Activated CD4-positive, alpha-beta T cell treated with anti-CD3 and anti-CD28 coated beads, Interleukin-2, amount 10 ng/mL, durations not matched to agents 24 days and 14 days (primary cell): ENCODE data around the gene SMURF2. TPM values are rescaled to one million over a fixed set of nuclear protein-coding genes. Genes with fewer than 3 reads are reported as not detected.
A peak's percentile ranks its signal among the peaks of the same experiment; 100 is the strongest.
"Not testable (repeated sequence)": the region's sequence is repeated elsewhere in the genome, so short reads cannot be mapped to it uniquely, and the experiment has no call there.

Source experiments
- DNase-seq: peaks from one replicate; pipeline ENCODE4 v3.0.0; 2022
- H3K27ac Mint-ChIP-seq: one replicate; pipeline ENCODE4 v1.8.0; 2022; ENCODE audit warnings: mild to moderate bottlenecking, mixed read lengths
- H3K27me3 Mint-ChIP-seq: one replicate; pipeline ENCODE4 v1.8.0; 2022; ENCODE audit warnings: mixed read lengths
- H3K36me3 Mint-ChIP-seq: one replicate; pipeline ENCODE4 v1.8.0; 2022; ENCODE audit warnings: low read depth, mild to moderate bottlenecking, mixed read lengths
- H3K4me1 Mint-ChIP-seq: one replicate; pipeline ENCODE4 v1.8.0; 2021; ENCODE audit warnings: mixed read lengths
- H3K4me3 Mint-ChIP-seq: one replicate; pipeline ENCODE4 v1.8.0; 2022; ENCODE audit warnings: mild to moderate bottlenecking, moderate library complexity, mixed read lengths
- H3K9me3 Mint-ChIP-seq: one replicate; pipeline ENCODE4 v1.8.0; 2021; ENCODE audit warnings: mixed read lengths
- intact Hi-C: fragments of 100-400 bp; cut with micrococcal nuclease; formaldehyde crosslinking; loops from one replicate; pipeline ENCODE4 v1.15.1; 2023
- total RNA-seq: library from RNA; stranded (reverse); gene quantifications from 2 replicates; pipeline ENCODE4 v1.2.3, GENCODE V29; 2022

SMURF2 gene
- total RNA-seq, 1 donor from 2014 or later: 11.3 TPM

DNA sequence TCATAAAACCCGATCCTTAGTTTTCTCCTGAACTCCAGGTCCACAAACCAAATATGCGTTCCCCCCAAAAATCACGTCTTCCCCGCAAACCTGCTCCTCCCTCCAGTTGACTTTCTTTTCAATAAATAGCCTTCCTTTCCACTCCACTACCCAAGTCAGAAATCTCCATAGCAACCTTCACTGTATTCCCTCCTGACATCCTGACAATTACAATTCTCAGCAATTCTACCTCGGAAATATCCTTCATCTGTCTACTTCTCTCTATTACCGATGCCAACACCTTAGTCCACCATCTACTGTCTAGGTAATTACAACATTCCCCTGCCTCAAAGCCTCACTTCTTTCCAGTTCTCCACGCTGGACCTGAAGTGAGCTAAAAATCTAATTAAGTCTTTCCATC, 50.7 kb downstream of the SMURF2 start:
- no peak overlapping the region for H3K4me3 Mint-ChIP-seq
- H3K36me3 Mint-ChIP-seq: no peaks in the 10 kb centered on the region
- no peak overlapping the region for H3K27ac Mint-ChIP-seq
- peaks cover 3% of the 10 kb centered on the region for H3K9me3 Mint-ChIP-seq
- intact Hi-C loops: no loop called here
- peaks cover 19% of the 10 kb centered on the region for H3K4me1 Mint-ChIP-seq
- no peak for DNase-seq
- H3K27me3 Mint-ChIP-seq: no peaks in the 10 kb centered on the region

DNA sequence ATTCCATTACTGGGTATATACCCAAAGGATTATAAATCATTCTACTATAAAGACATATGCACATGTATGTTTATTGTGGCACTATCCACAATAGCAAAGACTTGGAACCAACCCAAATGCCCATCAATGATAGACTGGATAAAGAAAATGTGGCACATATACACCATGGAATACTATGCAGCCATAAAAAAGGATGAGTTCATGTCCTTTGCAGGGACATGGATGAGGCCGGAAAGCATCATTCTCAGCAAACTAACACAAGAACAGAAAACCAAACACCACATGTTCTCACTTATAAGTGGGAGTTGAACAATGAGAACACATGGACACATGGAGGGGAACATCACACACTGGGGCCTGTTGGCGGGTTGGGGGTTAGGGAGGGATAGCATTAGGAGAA, 51.9 kb downstream of the SMURF2 start:
- peaks cover 22% of the 10 kb centered on the region for H3K4me1 Mint-ChIP-seq
- DNase-seq, H3K36me3 Mint-ChIP-seq, H3K27ac Mint-ChIP-seq, H3K27me3 Mint-ChIP-seq, H3K9me3 Mint-ChIP-seq, H3K4me3 Mint-ChIP-seq, intact Hi-C loops: not testable (repeated sequence)

DNA sequence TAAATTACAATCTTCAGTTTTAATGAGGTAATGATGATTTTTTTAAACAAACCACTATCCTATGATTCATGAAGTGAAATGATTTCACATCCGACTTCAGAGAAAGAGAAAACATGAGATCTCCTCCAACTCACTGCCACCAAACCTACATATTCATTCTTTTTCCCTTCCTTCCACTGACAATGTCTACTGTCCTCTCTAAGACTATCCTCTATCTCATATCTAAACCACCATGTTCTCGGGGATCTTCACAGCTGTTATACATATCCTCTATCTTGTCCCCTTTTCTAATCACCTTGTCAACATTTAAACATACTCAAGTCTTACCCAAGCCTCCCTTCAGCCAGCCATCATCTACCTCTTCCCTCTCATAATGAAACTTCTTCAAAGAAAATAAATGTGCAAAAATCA, 53.5 kb downstream of the SMURF2 start:
- no peaks in the 10 kb centered on the region for H3K27me3 Mint-ChIP-seq
- intact Hi-C loops: loop anchor here (1.0 to 2.0 kb wide), 4 partner anchors 20 to 40 kb away; no protein-coding TSS in a partner anchor
- peak overlapping the region; percentile 78 for H3K27ac Mint-ChIP-seq
- DNase-seq: no peak
- H3K9me3 Mint-ChIP-seq: peaks cover 3% of the 10 kb centered on the region
- no peaks in the 10 kb centered on the region for H3K36me3 Mint-ChIP-seq
- peak overlapping the region; percentile 32 for H3K4me3 Mint-ChIP-seq
- peaks cover 22% of the 10 kb centered on the region for H3K4me1 Mint-ChIP-seq

DNA sequence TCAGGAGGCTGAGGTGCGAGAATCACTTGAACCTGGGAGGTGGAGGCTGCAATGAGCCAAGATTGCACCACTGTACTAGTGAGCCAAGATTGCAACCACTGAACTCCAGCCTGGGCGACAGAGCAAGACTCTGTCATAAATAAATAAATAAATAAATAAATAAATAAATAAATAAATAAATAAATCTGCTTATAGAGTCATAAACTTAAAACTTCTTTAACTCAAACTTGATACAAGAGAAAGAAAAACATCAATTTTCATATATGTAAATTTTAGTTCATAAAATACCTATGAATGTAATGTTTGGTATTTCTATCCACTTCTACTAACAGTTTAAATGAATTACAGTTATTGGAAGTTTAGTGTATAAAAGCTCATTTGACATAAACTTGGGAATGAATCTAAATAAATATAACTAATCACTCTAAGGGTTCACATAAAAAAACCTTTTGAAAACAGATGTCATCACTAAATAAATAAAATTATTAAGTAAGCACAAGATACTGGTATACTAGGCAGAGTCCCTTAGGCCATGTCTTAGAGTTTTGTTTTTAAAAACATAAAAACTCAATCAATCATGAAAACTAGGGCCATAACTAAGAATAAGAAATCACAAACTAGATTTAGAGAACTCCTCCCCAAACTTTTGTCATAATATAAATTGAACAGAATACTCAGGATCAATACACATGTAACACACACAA, 54.1 kb downstream of the SMURF2 start:
- intact Hi-C loops: loop anchor here (1.0 to 2.0 kb wide), 4 partner anchors 20 to 41 kb away; no protein-coding TSS in a partner anchor
- peak overlapping the region; percentile 32 for H3K4me3 Mint-ChIP-seq
- H3K27ac Mint-ChIP-seq: peak overlapping the region; percentile 78

DNA sequence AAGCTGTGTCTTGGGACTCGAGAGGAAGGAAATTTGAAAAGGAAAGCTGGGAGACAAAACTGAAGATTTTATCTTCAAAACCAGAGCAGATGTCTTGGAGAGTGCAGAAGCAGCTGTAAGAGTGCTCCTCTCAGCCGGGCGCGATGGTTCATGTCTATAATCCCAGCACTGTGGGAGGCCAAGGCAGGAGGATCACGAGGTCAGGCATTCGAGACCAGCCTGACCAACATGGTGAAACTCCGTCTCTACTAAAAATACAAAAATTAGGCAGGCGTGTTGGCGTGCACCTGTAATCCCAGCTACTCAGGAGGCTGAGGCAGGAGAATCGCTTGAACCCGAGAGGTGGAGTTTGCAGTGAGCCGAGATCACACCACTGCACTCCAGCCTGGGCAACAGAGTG, 57.6 kb downstream of the SMURF2 start:
- DNase-seq, H3K36me3 Mint-ChIP-seq, H3K9me3 Mint-ChIP-seq, H3K4me3 Mint-ChIP-seq, H3K27ac Mint-ChIP-seq, H3K27me3 Mint-ChIP-seq: not testable (repeated sequence)
- peaks cover 21% of the 10 kb centered on the region for H3K4me1 Mint-ChIP-seq
- intact Hi-C loops: loop anchor here (5.0 kb wide), 1 partner anchor 97 kb away; the partner anchor contains the start of genes CEP95 and DDX5

More for the DNA sequence above, 54.1 kb downstream of the SMURF2 start:
- H3K36me3 Mint-ChIP-seq: no peaks in the 10 kb centered on the region
- no peak for DNase-seq
- peaks cover 3% of the 10 kb centered on the region for H3K9me3 Mint-ChIP-seq
- no peaks in the 10 kb centered on the region for H3K27me3 Mint-ChIP-seq
- peaks cover 19% of the 10 kb centered on the region for H3K4me1 Mint-ChIP-seq

DNA sequence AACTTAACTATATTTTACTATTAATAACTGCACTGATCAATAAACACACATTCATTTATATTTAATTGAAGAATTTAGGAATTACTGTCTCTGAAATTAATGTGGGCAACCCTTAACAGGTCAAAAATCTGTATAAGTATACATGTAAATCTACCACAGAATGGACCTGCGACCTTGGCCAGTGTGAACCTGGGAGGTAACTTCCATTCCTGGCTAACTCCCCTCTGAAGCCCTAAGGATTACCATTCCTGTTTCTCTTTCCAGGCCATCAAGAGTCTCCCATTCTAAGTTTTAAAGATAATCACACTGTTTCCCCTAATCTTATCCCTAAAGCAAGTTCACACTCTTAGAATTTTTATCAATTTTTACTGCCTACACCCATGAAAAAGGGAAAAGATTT, 58.1 kb downstream of the SMURF2 start:
- H3K9me3 Mint-ChIP-seq: no peaks in the 10 kb centered on the region
- intact Hi-C loops: loop anchor here (2.0 to 5.0 kb wide), 2 partner anchors 97 to 183 kb away; partner anchors contain the start of genes CEP95 and DDX5
- no peak overlapping the region for H3K27ac Mint-ChIP-seq
- H3K27me3 Mint-ChIP-seq: no peaks in the 10 kb centered on the region
- H3K4me3 Mint-ChIP-seq: no peak overlapping the region
- peaks cover 23% of the 10 kb centered on the region for H3K4me1 Mint-ChIP-seq
- no peak for DNase-seq
- no peaks in the 10 kb centered on the region for H3K36me3 Mint-ChIP-seq

DNA sequence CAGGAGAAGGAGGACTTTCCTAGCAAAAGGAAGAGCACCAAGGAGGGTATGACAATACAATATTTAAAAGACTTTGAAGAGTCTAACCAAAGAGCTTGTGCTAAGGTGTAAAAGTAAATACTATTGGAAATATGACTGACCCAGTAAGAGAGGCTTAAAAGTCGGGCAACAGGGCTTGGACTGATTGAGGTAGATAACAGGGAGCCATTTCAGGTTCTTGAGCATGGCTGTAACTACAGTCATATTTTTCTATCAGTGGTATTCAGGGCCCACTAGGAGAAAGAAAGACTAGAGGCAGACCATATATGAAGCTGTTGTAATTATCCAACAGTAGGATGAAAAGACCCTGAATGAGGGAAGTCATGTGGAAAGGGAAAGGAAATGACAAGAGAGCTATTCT, 62.3 kb downstream of the SMURF2 start:
- no peaks in the 10 kb centered on the region for H3K27me3 Mint-ChIP-seq
- no peaks in the 10 kb centered on the region for H3K9me3 Mint-ChIP-seq
- no peak overlapping the region for H3K27ac Mint-ChIP-seq
- DNase-seq: no peak
- H3K36me3 Mint-ChIP-seq: peaks cover 10% of the 10 kb centered on the region
- peaks cover 21% of the 10 kb centered on the region for H3K4me1 Mint-ChIP-seq
- intact Hi-C loops: loop anchor here (5.0 kb wide), 1 partner anchor 93 kb away; the partner anchor contains the start of genes CEP95 and DDX5
- peak overlapping the region; percentile 73 for H3K4me3 Mint-ChIP-seq

DNA sequence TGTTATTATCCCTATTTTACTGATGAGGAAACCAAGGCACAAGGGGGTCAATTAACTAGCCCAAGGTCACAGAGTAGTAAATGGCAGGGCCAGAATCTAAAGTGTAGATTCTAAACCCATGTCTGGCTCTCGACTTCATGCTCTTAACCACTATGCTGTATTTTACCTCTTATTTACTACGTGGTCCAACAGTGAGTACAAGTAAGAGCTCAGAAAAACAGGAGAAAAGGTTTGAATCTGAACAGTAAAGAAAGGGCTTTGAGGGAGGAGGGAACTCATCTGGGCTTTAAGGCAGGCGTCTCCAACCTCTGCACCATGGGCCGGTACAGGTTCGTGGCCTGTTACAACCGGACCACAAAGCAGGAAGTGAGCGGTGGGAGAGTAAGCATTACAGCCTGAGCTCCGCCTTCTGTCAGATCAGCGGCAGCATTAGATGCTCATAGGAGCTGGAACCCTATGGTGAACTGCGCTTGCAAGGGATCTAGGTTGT, 62.9 kb downstream of the SMURF2 start:
- H3K4me1 Mint-ChIP-seq: peaks cover 20% of the 10 kb centered on the region
- no peaks in the 10 kb centered on the region for H3K27me3 Mint-ChIP-seq
- H3K27ac Mint-ChIP-seq: peak overlapping the region; percentile 81
- peaks cover 10% of the 10 kb centered on the region for H3K36me3 Mint-ChIP-seq
- DNase-seq: peak; percentile 87
- H3K4me3 Mint-ChIP-seq: peak overlapping the region; percentile 73
- H3K9me3 Mint-ChIP-seq: no peaks in the 10 kb centered on the region
- intact Hi-C loops: no loop called here

DNA sequence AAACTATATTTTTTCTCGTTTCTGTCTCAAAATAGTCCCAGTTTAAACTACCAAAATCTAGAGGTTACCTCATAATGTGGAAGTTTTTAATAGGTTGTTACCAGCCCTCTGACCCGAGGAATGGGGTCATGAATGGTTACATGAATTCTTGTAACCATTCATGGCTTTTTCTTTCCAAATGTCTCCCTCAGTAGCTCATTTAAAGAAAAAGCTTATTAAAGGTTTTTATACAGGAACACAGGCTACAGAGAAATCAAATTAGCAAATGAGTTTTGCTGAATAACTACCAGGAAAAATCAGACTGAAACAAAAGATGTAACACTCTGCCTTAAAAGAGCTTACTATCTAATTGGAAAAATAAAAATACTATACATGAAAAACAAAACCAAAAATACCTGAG, 63.4 kb downstream of the SMURF2 start:
- H3K4me3 Mint-ChIP-seq: peak overlapping the region; percentile 73
- no peak for DNase-seq
- intact Hi-C loops: no loop called here
- no peaks in the 10 kb centered on the region for H3K27me3 Mint-ChIP-seq
- H3K27ac Mint-ChIP-seq: no peak overlapping the region
- peaks cover 12% of the 10 kb centered on the region for H3K36me3 Mint-ChIP-seq
- no peaks in the 10 kb centered on the region for H3K9me3 Mint-ChIP-seq
- H3K4me1 Mint-ChIP-seq: peaks cover 20% of the 10 kb centered on the region

DNA sequence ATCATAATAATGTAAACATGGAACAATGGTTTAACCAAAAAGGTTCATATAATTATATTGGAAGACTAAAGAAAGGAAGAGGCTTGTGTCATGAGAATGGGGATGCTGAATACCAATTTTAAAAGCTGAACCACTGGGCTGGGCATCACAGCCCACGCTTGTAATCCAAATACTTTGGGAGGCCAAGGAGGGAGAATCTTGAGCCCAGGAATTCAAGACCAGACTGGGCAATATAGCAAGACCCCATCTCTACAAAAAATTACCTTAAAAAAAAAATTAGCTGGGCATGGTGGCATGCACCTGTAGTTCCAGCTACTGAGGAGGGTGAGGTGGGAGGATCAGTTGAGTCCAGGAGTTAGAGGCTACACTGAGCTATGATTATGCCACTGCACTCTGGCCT, 65.1 kb downstream of the SMURF2 start:
- no peak overlapping the region for H3K4me3 Mint-ChIP-seq
- no peaks in the 10 kb centered on the region for H3K9me3 Mint-ChIP-seq
- H3K36me3 Mint-ChIP-seq: peaks cover 19% of the 10 kb centered on the region
- H3K27ac Mint-ChIP-seq: no peak overlapping the region
- no peaks in the 10 kb centered on the region for H3K27me3 Mint-ChIP-seq
- intact Hi-C loops: no loop called here
- peaks cover 20% of the 10 kb centered on the region for H3K4me1 Mint-ChIP-seq
- no peak for DNase-seq

DNA sequence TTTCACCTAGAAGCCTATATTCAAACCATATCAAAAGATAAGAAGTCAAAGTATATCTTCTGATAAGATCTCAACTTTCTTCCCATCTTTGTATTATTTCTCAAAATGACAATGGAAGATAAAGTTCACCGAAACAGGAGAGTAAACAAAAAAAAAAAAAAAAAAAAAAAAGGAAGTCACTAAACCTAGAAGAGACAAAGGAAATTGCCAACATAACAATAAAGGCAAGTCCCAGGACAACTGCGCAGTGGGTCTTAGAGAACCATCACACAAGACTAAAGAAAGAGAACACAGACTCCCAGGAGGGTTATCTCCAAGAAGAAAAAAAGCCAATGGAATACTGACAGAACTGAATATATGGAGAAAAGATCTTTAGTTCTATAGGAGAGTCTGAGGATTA, 65.7 kb downstream of the SMURF2 start:
- H3K4me3 Mint-ChIP-seq: no peak overlapping the region
- peaks cover 20% of the 10 kb centered on the region for H3K4me1 Mint-ChIP-seq
- no peaks in the 10 kb centered on the region for H3K27me3 Mint-ChIP-seq
- H3K27ac Mint-ChIP-seq: no peak overlapping the region
- peaks cover 24% of the 10 kb centered on the region for H3K36me3 Mint-ChIP-seq
- DNase-seq: no peak
- no peaks in the 10 kb centered on the region for H3K9me3 Mint-ChIP-seq
- intact Hi-C loops: no loop called here

DNA sequence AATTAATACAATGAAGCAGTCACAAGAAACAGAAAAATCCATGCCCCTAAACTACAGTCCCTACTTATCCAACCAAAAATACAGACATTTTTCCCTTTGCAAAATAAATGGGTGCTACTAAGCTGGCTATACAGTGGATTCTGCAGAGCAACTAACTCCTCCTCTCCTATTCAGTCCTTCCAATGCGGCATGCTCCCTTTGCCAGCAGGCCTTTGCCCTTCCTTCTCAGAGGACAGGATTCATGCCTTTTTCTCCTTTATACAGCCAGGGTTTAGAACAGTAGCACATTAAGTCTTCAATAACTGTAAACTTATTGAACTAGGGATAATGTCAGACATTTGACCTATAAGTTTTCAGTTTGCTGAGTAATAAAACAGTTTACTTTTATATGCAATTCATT, 70.2 kb downstream of the SMURF2 start:
- Mint-ChIP-seq H3K27ac (no peak overlapping the region), H3K36me3 (peaks cover 30% of the 10 kb centered on the region), H3K4me1 (peaks cover 7% of the 10 kb centered on the region), H3K9me3 (no peaks in the 10 kb centered on the region), H3K27me3 (no peaks in the 10 kb centered on the region), H3K4me3 (no peak overlapping the region)
- DNase-seq: no peak
- intact Hi-C loops: no loop called here

DNA sequence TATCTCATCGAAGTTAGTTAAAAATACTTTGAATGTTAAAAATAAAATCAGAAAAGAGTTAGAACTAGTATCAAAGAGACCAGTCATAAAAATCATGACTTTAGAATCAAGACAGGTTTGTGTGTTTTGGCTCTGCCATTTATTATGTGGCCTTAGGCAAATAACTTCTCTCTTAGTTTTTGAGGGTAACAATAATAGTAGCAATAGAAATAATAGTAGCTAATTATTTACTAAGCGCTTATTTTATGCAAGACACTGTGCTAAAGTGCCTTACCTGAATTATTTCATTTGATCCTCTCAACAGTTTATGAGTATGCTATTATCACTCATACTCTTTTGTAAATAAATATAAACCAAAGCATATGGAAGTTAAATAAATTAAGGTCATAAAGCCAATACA, 77.0 kb downstream of the SMURF2 start:
- DNase-seq: no peak

DNA sequence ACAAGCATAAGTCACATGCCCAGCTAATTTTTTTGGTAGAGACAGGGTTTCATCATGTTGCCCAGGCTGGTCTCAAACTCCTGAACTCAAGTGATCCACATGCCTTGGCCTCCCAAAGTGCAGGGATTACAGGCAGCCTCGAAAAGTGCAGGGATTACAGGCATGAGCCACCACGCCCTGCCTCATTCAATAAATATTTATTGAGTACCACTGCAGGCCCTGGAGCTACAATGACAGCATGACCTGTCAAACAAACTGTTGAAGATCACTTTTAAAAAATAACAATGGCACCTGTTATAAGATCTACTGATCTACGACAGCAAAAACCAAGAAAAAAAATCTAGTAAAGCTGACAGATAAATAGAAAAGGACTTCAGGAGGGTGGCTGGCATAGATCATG, 79.1 kb downstream of the SMURF2 start:
- Mint-ChIP-seq H3K9me3 (no peaks in the 10 kb centered on the region), H3K4me3 (no peak overlapping the region), H3K27ac (no peak overlapping the region), H3K4me1 (peaks cover 14% of the 10 kb centered on the region), H3K36me3 (peaks cover 23% of the 10 kb centered on the region), H3K27me3 (no peaks in the 10 kb centered on the region)
- no peak for DNase-seq
- intact Hi-C loops: no loop called here

More for the DNA sequence above, 77.0 kb downstream of the SMURF2 start:
- Mint-ChIP-seq H3K4me1 (peaks cover 14% of the 10 kb centered on the region), H3K9me3 (no peaks in the 10 kb centered on the region), H3K36me3 (peaks cover 18% of the 10 kb centered on the region), H3K27me3 (no peaks in the 10 kb centered on the region), H3K4me3 (no peak overlapping the region), H3K27ac (no peak overlapping the region)
- intact Hi-C loops: no loop called here
